Cardiac fibroblast (primary cell): ENCODE data around the gene MACROD2.

ENCODE experiments used
- DNase-seq, 2 donors: peaks; one replicate each; pipeline versions ENCODE4 v3.0.0 to v3.0.0-alpha.2; 2010; ENCODE audit warnings: low read depth in 2 of 2
- H3K4me3 ChIP-seq, 2 donors: replicated peaks in 1 of 2; 1 replicate in 1 of 2; 2 replicates in 1 of 2; pipeline ENCODE4 v1.5.1; 2011; ENCODE audit warnings: low read depth in 2 of 2, low read length in 2 of 2, mild to moderate bottlenecking in 2 of 2, moderate library complexity in 1 of 2
- CTCF ChIP-seq: IDR thresholded peaks from one replicate; pipeline ENCODE4 v1.5.1; 2011; ENCODE audit warnings: low read depth, mild to moderate bottlenecking, low read length, inconsistent platforms

Gene MACROD2

GRCh38 chr20:16058268-16058667 is 2063.0 kb downstream of the MACROD2 start:
- TF ChIP-seq CTCF, result no peak
- no peak for DNase-seq
- no peak overlapping the region for H3K4me3 ChIP-seq

- no peak for TF ChIP-seq CTCF
- H3K4me3 ChIP-seq, result no peak overlapping the region
- no peak for DNase-seq
These were observed 2064.5 kb downstream of the MACROD2 start for GRCh38 chr20:16059841-16060240.

- DNase-seq, result no peak
- H3K4me3 ChIP-seq, result no peak overlapping the region
- no peak for TF ChIP-seq CTCF
These were observed 2066.0 kb downstream of the MACROD2 start for GRCh38 chr20:16061351-16061750.

- TF ChIP-seq CTCF, result no peak
- no peak for DNase-seq
- H3K4me3 ChIP-seq, result no peak overlapping the region
These were observed 2067.6 kb downstream of the MACROD2 start for GRCh38 chr20:16062661-16063581.

- H3K4me3 ChIP-seq, result no peak overlapping the region
- DNase-seq, result no peak
- no peak for TF ChIP-seq CTCF
These were observed 2068.6 kb downstream of the MACROD2 start for GRCh38 chr20:16063881-16064280.

- no peak for TF ChIP-seq CTCF
- DNase-seq, result no peak
- H3K4me3 ChIP-seq, result no peak overlapping the region
These were observed 2069.8 kb downstream of the MACROD2 start for GRCh38 chr20:16064989-16065707.
